K562 (cell line): ENCODE results near the gene MMP19. TPM values are rescaled to one million over a fixed set of nuclear protein-coding genes. Genes with fewer than 3 reads are reported as not detected.

Experiments
- ATAC-seq: fragments of 200-7000 bp; cut with Tn5 transposase; 3 replicates; pipeline ENCODE4 v1.9.1; 2020; ENCODE audit warnings: moderate library complexity
- BruUV-seq: library from RNA; stranded (reverse); fragments of 400-500 nt; replicated peaks from 2 replicates; lab custom pipeline; 2021; lab: Mats Ljungman, UMichigan
- CTCF ChIA-PET: fragments of 300-600 bp; formaldehyde crosslinking; extraction: SDS; loops from one replicate; lab custom pipeline; 2021; ENCODE audit warnings: low intra/inter-chr PET ratio; lab: Yijun Ruan, JAX
- POLR2A ChIA-PET: fragments of 300-600, 350-650 bp; sonication (Branson Sonifier 250); formaldehyde crosslinking; extraction: SDS; loops from one replicate; lab custom pipeline; 2021; ENCODE audit warnings: antibody characterized with exemption, inconsistent platforms; lab: Yijun Ruan, JAX
- DNase-seq, 4 experiments: peaks; one replicate each; pipeline versions ENCODE4 v3.0.0 to v3.0.0-alpha.2; 2011 to 2018; ENCODE audit warnings: low spot score in 3 of 4, mixed read lengths in 3 of 4; ENCODE audit errors: extremely low read depth in 1 of 4
- FAIRE-seq: peaks from 2 replicates; lab custom pipeline; 2011; peaks lifted over from hg19 to GRCh38; lab: Jason Lieb, UNC
- H2AFZ ChIP-seq: 2 replicates; pipeline ENCODE4 v1.6.0; 2011; ENCODE audit warnings: low read depth, low read length, control low read depth, inconsistent platforms
- H3K27ac ChIP-seq: fragments of 200-600 bp; 3 replicates; pipeline ENCODE4 v1.8.0; 2011; ENCODE audit warnings: low read depth, mild to moderate bottlenecking, control low read depth, inconsistent platforms, low read length, moderate library complexity, mixed read lengths; ENCODE audit errors: extremely low read depth
- H3K27me3 ChIP-seq, 2 experiments: fragments of 300-600 bp in 1 of 2; 2 replicates in 1 of 2; 3 replicates in 1 of 2; pipeline versions ENCODE4 v1.6.0 to v1.8.0; 2011; ENCODE audit warnings: inconsistent platforms in 2 of 2, low read length in 2 of 2, mild to moderate bottlenecking in 1 of 2, mixed read lengths in 1 of 2, moderate library complexity in 1 of 2; ENCODE audit not compliant: control insufficient read depth in 2 of 2, insufficient read depth in 2 of 2
- H3K36me3 ChIP-seq: fragments of 300-600 bp; 3 replicates; pipeline ENCODE4 v1.8.0; 2011; ENCODE audit warnings: mild to moderate bottlenecking, low read length, inconsistent platforms; ENCODE audit not compliant: control insufficient read depth, insufficient read depth
- H3K4me1 ChIP-seq, 2 experiments: fragments of 200-600 bp in 1 of 2; replicated peaks in 1 of 2; 2 replicates in 1 of 2; 3 replicates in 1 of 2; pipeline versions ENCODE4 v1.5.1 to v1.8.0; 2011; ENCODE audit warnings: inconsistent platforms in 2 of 2, low read length in 2 of 2, mild to moderate bottlenecking in 1 of 2, mixed read lengths in 1 of 2, moderate library complexity in 1 of 2; ENCODE audit not compliant: control insufficient read depth in 2 of 2, insufficient read depth in 2 of 2
- H3K4me2 ChIP-seq: 2 replicates; pipeline ENCODE4 v1.6.1; 2011; ENCODE audit warnings: low read length, control low read depth, inconsistent platforms, mixed read lengths; ENCODE audit not compliant: insufficient read depth
- H3K4me3 ChIP-seq: fragments of 200-600 bp; sonication (generic), shearing (Covaris generic); 2 replicates; pipeline ENCODE4 v1.5.1; 2016; ENCODE audit warnings: control low read depth, inconsistent platforms
- H3K79me2 ChIP-seq: fragments of 200-600 bp; 3 replicates; pipeline ENCODE4 v1.8.0; 2011; ENCODE audit warnings: low read length, inconsistent platforms; ENCODE audit not compliant: control insufficient read depth, insufficient read depth
- H3K9ac ChIP-seq, 2 experiments: 2 replicates each; pipeline versions ENCODE4 v1.6.0 to v1.6.1; 2011; ENCODE audit warnings: low read depth in 2 of 2, low read length in 2 of 2, control low read depth in 1 of 2, inconsistent platforms in 1 of 2, mild to moderate bottlenecking in 1 of 2, mixed read lengths in 1 of 2; ENCODE audit not compliant: insufficient read depth in 1 of 2
- H3K9me1 ChIP-seq: one replicate; pipeline ENCODE4 v1.6.0; 2011; ENCODE audit warnings: inconsistent platforms, mild to moderate bottlenecking, low read length, moderate library complexity; ENCODE audit not compliant: control insufficient read depth, insufficient read depth
- H3K9me3 ChIP-seq: replicated peaks from 2 replicates; pipeline ENCODE4 v1.5.1; 2011; ENCODE audit warnings: low read depth, low read length, inconsistent platforms; ENCODE audit not compliant: control insufficient read depth, insufficient read depth
- H4K20me1 ChIP-seq: replicated peaks from 2 replicates; pipeline ENCODE4 v1.6.1; 2011; ENCODE audit warnings: low read length, inconsistent platforms, mixed read lengths; ENCODE audit not compliant: control insufficient read depth, insufficient read depth
- ARID2 ChIP-seq: fragments of 450-650 bp; IDR thresholded peaks from 2 replicates; pipeline ENCODE4 v1.6.1; 2017; ENCODE audit warnings: antibody characterized with exemption, mild to moderate bottlenecking
- CCAR2 ChIP-seq: fragments of 200-400 bp; formaldehyde crosslinking; IDR thresholded peaks from 2 replicates; pipeline ENCODE4 v1.6.1; 2017; ENCODE audit warnings: mild to moderate bottlenecking, low read depth, low read length
- CTBP1 ChIP-seq: fragments of 450-650 bp; IDR thresholded peaks from 2 replicates; pipeline ENCODE4 v1.6.1; 2016; ENCODE audit warnings: borderline replicate concordance
- EP300 ChIP-seq: IDR thresholded peaks from 2 replicates; pipeline ENCODE4 v1.6.1; 2012; ENCODE audit warnings: low read length, improper control_type of control experiment
- EZH2 ChIP-seq: IDR thresholded peaks from 2 replicates; pipeline ENCODE4 v1.6.1; 2012; ENCODE audit warnings: low read depth, mild to moderate bottlenecking, inconsistent platforms, low read length, borderline replicate concordance
- JUNB ChIP-seq: fragments of 450-650 bp; formaldehyde crosslinking; conservative IDR thresholded peaks from 2 replicates; pipeline ENCODE4 v1.4.0; 2020; ENCODE audit warnings: mild to moderate bottlenecking
- LCOR ChIP-seq: sonication (generic); formaldehyde crosslinking; IDR thresholded peaks from 2 replicates; pipeline ENCODE4 v1.8.0; 2022; ENCODE audit warnings: mild to moderate bottlenecking, missing genetic modification reagents
- NR3C1 ChIP-seq: sonication (generic); formaldehyde crosslinking; IDR thresholded peaks from 2 replicates; pipeline ENCODE4 v1.8.1; 2022; ENCODE audit warnings: missing genetic modification reagents
- PREB ChIP-seq: sonication (generic); formaldehyde crosslinking; IDR thresholded peaks from 2 replicates; pipeline ENCODE4 v1.8.1; 2023; ENCODE audit warnings: mild to moderate bottlenecking, missing genetic modification reagents
- ZNF224 ChIP-seq: sonication (generic); formaldehyde crosslinking; IDR thresholded peaks from 2 replicates; pipeline ENCODE4 v1.8.0; 2022; ENCODE audit warnings: mild to moderate bottlenecking, missing genetic modification reagents
- ZNF77 ChIP-seq: fragments of 250-450 bp; sonication (Bioruptor Pico); IDR thresholded peaks from 2 replicates; pipeline ENCODE4 v1.5.0; 2020
- ZNF785 ChIP-seq: fragments of 250-450 bp; sonication (Bioruptor Pico); IDR thresholded peaks from 2 replicates; pipeline ENCODE4 v1.4.0; 2020; ENCODE audit warnings: mild to moderate bottlenecking
- WGBS: fragments of 100-300 bp; shearing (Covaris generic); methylation state at CpG from one replicate; pipeline ENCODE4 v1.1.6; 2016; ENCODE audit warnings: low coverage, mixed read lengths; ENCODE audit not compliant: insufficient coverage; ENCODE audit errors: missing lambda C conversion rate; 5-methylcytosine and 5-hydroxymethylcytosine counted together
- in situ Hi-C: fragments of 300-500 bp; cut with MboI; formaldehyde crosslinking; loops from 4 replicates; pipeline ENCODE4 v1.15.0; 2018; ENCODE audit warnings: inconsistent platforms, mixed read lengths
- intact Hi-C: fragments of 100-400 bp; cut with micrococcal nuclease; formaldehyde crosslinking; loops from 2 replicates; pipeline ENCODE4 v1.14.2; 2022
- polyA plus RNA-seq, 8 experiments: library from polyadenylated mRNA; depleted of rRNA in 4 of 8; stranded (reverse) in 5 of 8; unstranded in 3 of 8; fragments of >200 nt; fragmentation: Nextera tagmentation in 2 of 8; fragmentation: Illumina TruSeq in 1 of 8; extraction: Ambion mirVana in 2 of 8; extraction: Trizol in 1 of 8; gene quantifications; 2 replicates each; pipeline versions ENCODE4 v1.2.1 to v1.2.3, GENCODE V29; 2011 to 2014; ENCODE audit warnings: inconsistent platforms in 1 of 8, missing spikeins in 1 of 8
- total RNA-seq, 7 experiments: library from RNA; depleted of rRNA in 6 of 7; stranded (reverse); fragments of >200 nt in 6 of 7; fragmentation: Illumina TruSeq in 2 of 7; extraction: Trizol in 2 of 7; gene quantifications; 2 replicates each; pipeline versions ENCODE4 v1.2.1 to v1.2.3, GENCODE V29; 2011 to 2021; ENCODE audit warnings: low replicate concordance in 1 of 7
- TF ChIP-seq, protein P1 (sequence below): fragments of 450-650 bp; formaldehyde crosslinking; IDR thresholded peaks from 2 replicates; pipeline ENCODE4 v1.4.0; 2022; ENCODE audit warnings: mild to moderate bottlenecking, moderate library complexity
- TF ChIP-seq, protein P2 (sequence below): fragments of 150-350 bp; conservative IDR thresholded peaks from 2 replicates; pipeline ENCODE4 v1.6.1; 2014; ENCODE audit warnings: low read length
- TF ChIP-seq, protein P3 (sequence below): fragments of 450-650 bp; IDR thresholded peaks from 2 replicates; pipeline ENCODE4 v1.6.1; 2018; ENCODE audit warnings: mild to moderate bottlenecking, low read depth; ENCODE audit not compliant: partially characterized antibody

Gene MMP19
- total and polyA plus RNA-seq, 9 of the 15 experiments (the other 6 are each of a cell fraction or from before 2014, with no cell fraction given), result 0.14 to 1.6 (median 0.66) TPM

DNA sequence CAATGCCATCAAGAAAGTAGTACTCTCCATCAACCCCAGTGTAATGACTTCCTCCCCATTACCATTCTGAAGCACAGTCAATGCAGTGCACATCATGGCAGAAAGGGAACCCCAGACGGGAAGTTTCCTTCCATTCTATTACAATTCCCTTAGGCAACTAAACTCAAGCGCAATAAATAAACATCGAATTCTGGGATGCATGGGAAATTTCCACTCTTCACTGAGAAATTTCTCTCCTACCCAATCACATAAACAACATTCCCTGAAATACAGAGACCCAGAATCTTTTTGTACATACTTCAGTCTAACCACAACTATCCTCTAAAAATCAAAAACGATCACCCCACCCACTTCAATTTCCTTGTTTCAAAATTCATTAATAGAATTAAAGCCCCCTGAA lies 45.2 kb downstream of the MMP19 start:
- H3K9me3 ChIP-seq, result no peaks in the 10 kb centered on the region
- H3K27ac ChIP-seq, result no peak overlapping the region
- H2AFZ ChIP-seq, result no peak overlapping the region
- DNase-seq (no peak), ATAC-seq (no peak)
- H3K79me2 ChIP-seq, result peaks cover 19% of the 10 kb centered on the region; the same call in 1 of the 3 replicates
- no peak overlapping the region for H3K4me2 ChIP-seq
- CTCF ChIA-PET, result interaction anchor here (2.8 kb wide), 1 partner anchor 58 kb away, joined by 14 read pairs; no protein-coding TSS in a partner anchor
- no peak for TF ChIP-seq PREB (CRISPR knock-in tag)
- TF ChIP-seq EP300, result no peak
- no peak for TF ChIP-seq ZNF785 (CRISPR knock-in tag)
- TF ChIP-seq, protein P1, sequence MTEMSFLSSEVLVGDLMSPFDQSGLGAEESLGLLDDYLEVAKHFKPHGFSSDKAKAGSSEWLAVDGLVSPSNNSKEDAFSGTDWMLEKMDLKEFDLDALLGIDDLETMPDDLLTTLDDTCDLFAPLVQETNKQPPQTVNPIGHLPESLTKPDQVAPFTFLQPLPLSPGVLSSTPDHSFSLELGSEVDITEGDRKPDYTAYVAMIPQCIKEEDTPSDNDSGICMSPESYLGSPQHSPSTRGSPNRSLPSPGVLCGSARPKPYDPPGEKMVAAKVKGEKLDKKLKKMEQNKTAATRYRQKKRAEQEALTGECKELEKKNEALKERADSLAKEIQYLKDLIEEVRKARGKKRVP (CRISPR knock-in tag), result no peak
- TF ChIP-seq, protein P2, sequence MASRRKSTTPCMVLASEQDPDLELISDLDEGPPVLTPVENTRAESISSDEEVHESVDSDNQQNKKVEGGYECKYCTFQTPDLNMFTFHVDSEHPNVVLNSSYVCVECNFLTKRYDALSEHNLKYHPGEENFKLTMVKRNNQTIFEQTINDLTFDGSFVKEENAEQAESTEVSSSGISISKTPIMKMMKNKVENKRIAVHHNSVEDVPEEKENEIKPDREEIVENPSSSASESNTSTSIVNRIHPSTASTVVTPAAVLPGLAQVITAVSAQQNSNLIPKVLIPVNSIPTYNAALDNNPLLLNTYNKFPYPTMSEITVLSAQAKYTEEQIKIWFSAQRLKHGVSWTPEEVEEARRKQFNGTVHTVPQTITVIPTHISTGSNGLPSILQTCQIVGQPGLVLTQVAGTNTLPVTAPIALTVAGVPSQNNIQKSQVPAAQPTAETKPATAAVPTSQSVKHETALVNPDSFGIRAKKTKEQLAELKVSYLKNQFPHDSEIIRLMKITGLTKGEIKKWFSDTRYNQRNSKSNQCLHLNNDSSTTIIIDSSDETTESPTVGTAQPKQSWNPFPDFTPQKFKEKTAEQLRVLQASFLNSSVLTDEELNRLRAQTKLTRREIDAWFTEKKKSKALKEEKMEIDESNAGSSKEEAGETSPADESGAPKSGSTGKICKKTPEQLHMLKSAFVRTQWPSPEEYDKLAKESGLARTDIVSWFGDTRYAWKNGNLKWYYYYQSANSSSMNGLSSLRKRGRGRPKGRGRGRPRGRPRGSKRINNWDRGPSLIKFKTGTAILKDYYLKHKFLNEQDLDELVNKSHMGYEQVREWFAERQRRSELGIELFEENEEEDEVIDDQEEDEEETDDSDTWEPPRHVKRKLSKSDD, result no peak
- no peak for TF ChIP-seq ZNF77 (CRISPR knock-in tag)
- no peak for TF ChIP-seq ZNF224 (CRISPR knock-in tag)
- no peak for TF ChIP-seq LCOR
- no peak for TF ChIP-seq CTBP1
- no peak for TF ChIP-seq ARID2
- no peak for TF ChIP-seq EZH2
- no peak for TF ChIP-seq CCAR2
- TF ChIP-seq NR3C1, result no peak
- TF ChIP-seq, protein P3, sequence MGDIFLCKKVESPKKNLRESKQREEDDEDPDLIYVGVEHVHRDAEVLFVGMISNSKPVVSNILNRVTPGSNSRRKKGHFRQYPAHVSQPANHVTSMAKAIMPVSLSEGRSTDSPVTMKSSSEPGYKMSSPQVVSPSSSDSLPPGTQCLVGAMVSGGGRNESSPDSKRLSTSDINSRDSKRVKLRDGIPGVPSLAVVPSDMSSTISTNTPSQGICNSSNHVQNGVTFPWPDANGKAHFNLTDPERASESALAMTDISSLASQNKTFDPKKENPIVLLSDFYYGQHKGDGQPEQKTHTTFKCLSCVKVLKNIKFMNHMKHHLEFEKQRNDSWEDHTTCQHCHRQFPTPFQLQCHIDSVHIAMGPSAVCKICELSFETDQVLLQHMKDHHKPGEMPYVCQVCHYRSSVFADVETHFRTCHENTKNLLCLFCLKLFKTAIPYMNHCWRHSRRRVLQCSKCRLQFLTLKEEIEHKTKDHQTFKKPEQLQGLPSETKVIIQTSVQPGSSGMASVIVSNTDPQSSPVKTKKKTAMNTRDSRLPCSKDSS, result no peak
- no peak for TF ChIP-seq JUNB
- TF ChIP-seq, all 486 proteins: peak for 0
- intact Hi-C loops (loop anchor here (1.0 kb wide), 2 partner anchors 53 to 59 kb away; no protein-coding TSS in a partner anchor), in situ Hi-C loops (no loop called here)
- Histone ChIP-seq H3K9ac (no peak overlapping the region), H3K9me1 (no peaks in the 10 kb centered on the region), H4K20me1 (no peaks in the 10 kb centered on the region), H3K36me3 (peaks cover 96% of the 10 kb centered on the region), H3K4me3 (no peak overlapping the region), H3K4me1 (no peaks in the 10 kb centered on the region), H3K27me3 (no peaks in the 10 kb centered on the region)
- no TSS peak for BruUV-seq
- WGBS, result 93% methylated on average over 4 of the region's 4 CpGs
- no peak for FAIRE-seq
- POLR2A ChIA-PET, result interaction anchor here (1.1 to 5.4 kb wide), 3 partner anchors 15 to 73 kb away, joined by 4 to 26 read pairs (median 10); partner anchors contain the start of genes ORMDL2 and SARNP
